AG09309 (cell line): ENCODE data around the gene LINGO1.

Experiments
- DNase-seq: peaks from one replicate; pipeline ENCODE4 v3.0.0-alpha.2; 2010; ENCODE audit warnings: low read depth
- H3K4me3 ChIP-seq: 2 replicates; pipeline ENCODE4 v1.5.1; 2011; ENCODE audit warnings: mild to moderate bottlenecking, low read depth, low read length, moderate library complexity; ENCODE audit not compliant: control insufficient read depth
- CTCF ChIP-seq: IDR thresholded peaks from 2 replicates; pipeline ENCODE4 v1.5.1; 2011; ENCODE audit warnings: mild to moderate bottlenecking, low read depth, low read length, inconsistent platforms; ENCODE audit not compliant: insufficient read depth, control insufficient read depth; ENCODE audit errors: missing control alignments

LINGO1 gene

DNA sequence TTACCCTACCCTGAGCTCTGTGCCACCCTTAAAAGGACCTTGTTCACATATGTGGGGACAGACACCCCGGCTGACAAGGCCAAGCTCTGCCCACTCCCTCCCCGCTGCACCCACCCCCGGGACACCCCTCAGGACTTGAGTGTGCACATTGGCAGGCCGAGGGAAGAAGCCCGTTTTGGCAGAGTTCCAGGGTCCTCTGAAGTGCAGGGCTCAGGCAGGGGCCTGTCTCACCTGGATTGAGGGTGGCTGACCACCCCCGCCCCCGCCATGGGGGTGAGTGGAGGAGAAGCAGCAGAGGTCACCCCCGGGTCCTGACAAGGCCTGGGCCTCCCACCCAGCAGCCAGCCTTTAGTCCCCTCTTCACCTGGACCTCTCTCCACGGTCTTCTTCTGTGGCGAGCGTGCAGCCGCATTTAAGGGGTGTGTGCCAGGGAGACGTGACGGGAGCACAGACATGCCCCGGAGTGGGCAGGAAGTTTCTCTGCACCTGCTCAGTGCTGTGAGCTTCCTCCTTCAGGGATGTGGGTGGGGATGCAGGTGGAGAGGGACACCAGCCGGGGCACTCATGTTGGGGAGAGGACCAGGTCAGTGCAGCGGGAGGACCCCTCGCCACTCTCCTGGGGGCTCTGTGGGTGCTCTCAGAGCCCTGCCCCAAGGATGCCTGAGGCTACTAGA, 50.7 kb downstream of the LINGO1 start:
- no peak for TF ChIP-seq CTCF
- no peak for DNase-seq
- H3K4me3 ChIP-seq = no peak overlapping the region

DNA sequence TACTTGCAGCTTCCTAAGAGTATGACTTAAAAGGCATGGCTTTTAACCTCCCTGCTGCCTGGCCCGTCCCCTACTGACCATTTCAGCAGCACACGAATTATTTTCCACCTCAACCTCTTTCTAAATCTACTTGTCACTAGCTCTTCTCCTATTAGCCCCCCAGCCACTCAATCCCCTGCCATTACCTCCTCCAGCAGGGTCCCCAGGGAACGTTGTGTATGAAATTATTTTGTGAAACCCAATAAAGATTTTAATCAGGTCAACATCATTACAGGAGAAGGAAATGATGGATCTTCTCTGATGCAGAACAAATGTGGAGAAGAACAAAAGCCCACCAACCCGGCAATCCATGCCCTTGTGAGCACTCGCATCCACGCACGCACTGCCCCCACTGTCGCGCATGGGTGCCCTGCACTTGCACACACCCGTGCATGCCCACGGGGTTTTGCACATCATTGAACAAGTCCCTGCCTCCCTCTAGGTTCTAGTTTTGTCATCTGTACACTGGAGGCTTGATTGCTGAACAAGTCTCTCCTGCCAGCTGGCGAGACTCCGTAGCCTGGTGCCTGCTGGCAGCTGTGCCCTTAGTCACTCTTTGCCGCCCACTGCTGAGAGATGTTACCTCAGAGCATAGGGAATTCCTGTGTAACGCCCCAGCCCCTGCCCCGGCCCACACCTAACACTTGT, 51.6 kb downstream of the LINGO1 start:
- H3K4me3 ChIP-seq = no peak overlapping the region
- no peak for TF ChIP-seq CTCF
- no peak for DNase-seq

GRCh38 chr15:77579498-77580188, 53.1 kb downstream of the LINGO1 start:
- no peak overlapping the region for H3K4me3 ChIP-seq
- no peak for DNase-seq
- no peak for TF ChIP-seq CTCF

- TF ChIP-seq CTCF = no peak
- no peak for DNase-seq
- no peak overlapping the region for H3K4me3 ChIP-seq
Measured at GRCh38 chr15:77578641-77579372, 53.9 kb downstream of the LINGO1 start.

- DNase-seq = no peak
- no peak overlapping the region for H3K4me3 ChIP-seq
- TF ChIP-seq CTCF = no peak
Measured at GRCh38 chr15:77577366-77577950, 55.3 kb downstream of the LINGO1 start.

GRCh38 chr15:77576538-77576937, 56.2 kb downstream of the LINGO1 start:
- DNase-seq = no peak
- no peak for TF ChIP-seq CTCF
- no peak overlapping the region for H3K4me3 ChIP-seq
